ENCODE data around the gene TNS3. TPM values are rescaled to one million over a fixed set of nuclear protein-coding genes. Genes with fewer than 3 reads are reported as not detected.

The TNS3 gene
- total and polyA plus RNA-seq, 9 of the 15 experiments (the other 6 are each of a cell fraction or from before 2014, with no cell fraction given) = 0.20 TPM; not detected in 8

DNA sequence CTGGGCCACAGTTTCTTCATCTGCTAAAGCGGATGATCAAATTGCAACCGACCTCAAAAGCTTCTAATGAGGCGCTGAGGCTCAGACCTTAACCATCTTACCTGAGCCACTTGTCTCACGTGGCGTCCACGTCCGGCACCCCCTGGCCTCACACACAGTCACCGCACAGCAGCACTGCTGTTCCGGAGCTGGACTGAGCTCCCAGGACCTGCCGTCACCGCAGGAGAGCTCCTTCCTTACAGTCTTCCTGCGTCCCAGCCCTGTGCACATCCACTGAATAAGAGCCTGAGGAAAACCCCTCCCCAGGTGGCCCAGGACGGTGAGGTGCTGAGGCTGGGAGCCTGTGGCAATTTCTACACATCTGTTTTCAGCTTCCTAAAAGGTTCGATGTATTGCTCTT is 35.7 kb downstream of the TNS3 start (continued):
- TF ChIP-seq NRF1 (conservative IDR thresholded peaks at IDR 0.05 in 1 of 2, IDR thresholded peaks at IDR 0.05 in 1 of 2) = no peak
- TF ChIP-seq, protein P1, sequence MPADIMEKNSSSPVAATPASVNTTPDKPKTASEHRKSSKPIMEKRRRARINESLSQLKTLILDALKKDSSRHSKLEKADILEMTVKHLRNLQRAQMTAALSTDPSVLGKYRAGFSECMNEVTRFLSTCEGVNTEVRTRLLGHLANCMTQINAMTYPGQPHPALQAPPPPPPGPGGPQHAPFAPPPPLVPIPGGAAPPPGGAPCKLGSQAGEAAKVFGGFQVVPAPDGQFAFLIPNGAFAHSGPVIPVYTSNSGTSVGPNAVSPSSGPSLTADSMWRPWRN (IDR thresholded peaks at IDR 0.05; ENCODE audit: low read depth) = no peak
- no peak for TF ChIP-seq MTA3 (IDR thresholded peaks at IDR 0.05; ENCODE audit: borderline replicate concordance)

DNA sequence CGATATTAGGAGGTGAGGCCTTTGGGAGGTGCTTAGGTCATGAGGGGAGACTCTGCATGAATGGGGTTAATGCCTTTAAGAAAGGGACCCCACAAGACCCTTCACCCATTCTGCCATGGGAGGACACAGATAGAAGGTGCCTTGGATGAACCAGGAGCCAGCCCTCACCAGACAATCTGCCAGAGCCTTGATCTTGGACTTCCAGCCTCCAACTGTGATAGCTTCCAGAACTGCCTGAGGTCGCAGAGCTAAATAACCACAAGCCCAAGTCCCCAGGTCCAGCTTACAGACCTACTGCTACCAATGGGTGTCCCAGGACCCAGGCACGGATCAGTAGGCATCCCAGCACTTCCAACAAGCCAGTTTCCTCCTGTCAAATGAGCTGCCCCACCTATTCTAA is 37.5 kb downstream of the TNS3 start:
- WGBS (ENCODE audit: insufficient coverage, low coverage, missing lambda C conversion rate) = 0% methylated on average over 3 of the region's 3 CpGs

More for the DNA sequence above, 37.5 kb downstream of the TNS3 start:
- Histone ChIP-seq H3K4me2 (ENCODE audit: insufficient read depth, low read length) (no peak overlapping the region), H3K9me1 (ENCODE audit: control insufficient read depth, insufficient read depth, low read length) (no peaks in the 10 kb centered on the region), H2AFZ (ENCODE audit: low read depth, low read length) (no peak overlapping the region), H3K4me3 (no peak overlapping the region), H3K36me3 (ENCODE audit: control insufficient read depth, insufficient read depth, low read length) (no peaks in the 10 kb centered on the region), H4K20me1 (replicated peaks; ENCODE audit: control insufficient read depth, insufficient read depth, low read length) (no peaks in the 10 kb centered on the region; the same call in 1 of the 2 replicates), H3K27ac (ENCODE audit: extremely low read depth, low read depth, low read length) (no peak overlapping the region), H3K4me1 (replicated peaks in 1 of 2; ENCODE audit: control insufficient read depth in 2 of 2, insufficient read depth in 2 of 2, low read length in 2 of 2) (no peaks in the 10 kb centered on the region), H3K27me3 (ENCODE audit: control insufficient read depth in 2 of 2, insufficient read depth in 2 of 2, low read length in 2 of 2) (peaks cover 6 to 84% of the 10 kb centered on the region in 2 experiments; a peak in 4 of 5 replicates), H3K9me3 (replicated peaks; ENCODE audit: control insufficient read depth, insufficient read depth, low read depth, low read length) (no peaks in the 10 kb centered on the region), H3K9ac (ENCODE audit: insufficient read depth in 1 of 2, low read depth in 2 of 2, low read length in 2 of 2) (no peak overlapping the region), H3K79me2 (ENCODE audit: control insufficient read depth, insufficient read depth, low read length) (no peaks in the 10 kb centered on the region)
- no peak for ATAC-seq
- ChIA-PET CTCF (ENCODE audit: low intra/inter-chr PET ratio) (no interaction called here), POLR2A (interaction anchor here (1.1 kb wide), 1 partner anchor 9 kb away, joined by 3 read pairs; no protein-coding TSS in a partner anchor)
- no TSS peak for BruUV-seq (replicated peaks)
- no peak for DNase-seq (ENCODE audit: extremely low read depth in 1 of 4, low spot score in 3 of 4)
- in situ Hi-C loops (cut with MboI) (no loop called here), intact Hi-C loops (cut with micrococcal nuclease) (no loop called here)
- TF ChIP-seq NFRKB (IDR thresholded peaks at IDR 0.05; ENCODE audit: low read depth) (no peak), MCM3 (IDR thresholded peaks at IDR 0.05) (no peak), NRF1 (conservative IDR thresholded peaks at IDR 0.05 in 1 of 2, IDR thresholded peaks at IDR 0.05 in 1 of 2) (no peak)
- TF ChIP-seq, protein P2, sequence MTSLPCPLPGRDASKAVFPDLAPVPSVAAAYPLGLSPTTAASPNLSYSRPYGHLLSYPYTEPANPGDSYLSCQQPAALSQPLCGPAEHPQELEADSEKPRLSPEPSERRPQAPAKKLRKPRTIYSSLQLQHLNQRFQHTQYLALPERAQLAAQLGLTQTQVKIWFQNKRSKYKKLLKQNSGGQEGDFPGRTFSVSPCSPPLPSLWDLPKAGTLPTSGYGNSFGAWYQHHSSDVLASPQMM (CRISPR knock-in tag; IDR thresholded peaks at IDR 0.05) = no peak
- FAIRE-seq = no peak
